K562 (cell line): Measurements from ENCODE around the gene SLC7A6OS. TPM values are rescaled to one million over a fixed set of nuclear protein-coding genes. Genes with fewer than 3 reads are reported as not detected.

Source experiments
- ATAC-seq: fragments of 200-7000 bp; cut with Tn5 transposase; 3 replicates; pipeline ENCODE4 v1.9.1; 2020; ENCODE audit warnings: moderate library complexity
- BruUV-seq: library from RNA; stranded (reverse); fragments of 400-500 nt; replicated peaks from 2 replicates; lab custom pipeline; 2021; lab: Mats Ljungman, UMichigan
- CTCF ChIA-PET: fragments of 300-600 bp; formaldehyde crosslinking; extraction: SDS; loops from one replicate; lab custom pipeline; 2021; ENCODE audit warnings: low intra/inter-chr PET ratio; lab: Yijun Ruan, JAX
- POLR2A ChIA-PET: fragments of 300-600, 350-650 bp; sonication (Branson Sonifier 250); formaldehyde crosslinking; extraction: SDS; loops from one replicate; lab custom pipeline; 2021; ENCODE audit warnings: antibody characterized with exemption, inconsistent platforms; lab: Yijun Ruan, JAX
- DNase-seq, 4 experiments: peaks; one replicate each; pipeline versions ENCODE4 v3.0.0 to v3.0.0-alpha.2; 2011 to 2018; ENCODE audit warnings: low spot score in 3 of 4, mixed read lengths in 3 of 4; ENCODE audit errors: extremely low read depth in 1 of 4
- FAIRE-seq: peaks from 2 replicates; lab custom pipeline; 2011; peaks lifted over from hg19 to GRCh38; lab: Jason Lieb, UNC
- H2AFZ ChIP-seq: 2 replicates; pipeline ENCODE4 v1.6.0; 2011; ENCODE audit warnings: low read depth, low read length, control low read depth, inconsistent platforms
- H3K27ac ChIP-seq: fragments of 200-600 bp; 3 replicates; pipeline ENCODE4 v1.8.0; 2011; ENCODE audit warnings: low read depth, mild to moderate bottlenecking, control low read depth, inconsistent platforms, low read length, moderate library complexity, mixed read lengths; ENCODE audit errors: extremely low read depth
- H3K27me3 ChIP-seq, 2 experiments: fragments of 300-600 bp in 1 of 2; 2 replicates in 1 of 2; 3 replicates in 1 of 2; pipeline versions ENCODE4 v1.6.0 to v1.8.0; 2011; ENCODE audit warnings: inconsistent platforms in 2 of 2, low read length in 2 of 2, mild to moderate bottlenecking in 1 of 2, mixed read lengths in 1 of 2, moderate library complexity in 1 of 2; ENCODE audit not compliant: control insufficient read depth in 2 of 2, insufficient read depth in 2 of 2
- H3K36me3 ChIP-seq: fragments of 300-600 bp; 3 replicates; pipeline ENCODE4 v1.8.0; 2011; ENCODE audit warnings: mild to moderate bottlenecking, low read length, inconsistent platforms; ENCODE audit not compliant: control insufficient read depth, insufficient read depth
- H3K4me1 ChIP-seq, 2 experiments: fragments of 200-600 bp in 1 of 2; replicated peaks in 1 of 2; 2 replicates in 1 of 2; 3 replicates in 1 of 2; pipeline versions ENCODE4 v1.5.1 to v1.8.0; 2011; ENCODE audit warnings: inconsistent platforms in 2 of 2, low read length in 2 of 2, mild to moderate bottlenecking in 1 of 2, mixed read lengths in 1 of 2, moderate library complexity in 1 of 2; ENCODE audit not compliant: control insufficient read depth in 2 of 2, insufficient read depth in 2 of 2
- H3K4me2 ChIP-seq: 2 replicates; pipeline ENCODE4 v1.6.1; 2011; ENCODE audit warnings: low read length, control low read depth, inconsistent platforms, mixed read lengths; ENCODE audit not compliant: insufficient read depth
- H3K4me3 ChIP-seq: fragments of 200-600 bp; sonication (generic), shearing (Covaris generic); 2 replicates; pipeline ENCODE4 v1.5.1; 2016; ENCODE audit warnings: control low read depth, inconsistent platforms
- H3K79me2 ChIP-seq: fragments of 200-600 bp; 3 replicates; pipeline ENCODE4 v1.8.0; 2011; ENCODE audit warnings: low read length, inconsistent platforms; ENCODE audit not compliant: control insufficient read depth, insufficient read depth
- H3K9ac ChIP-seq, 2 experiments: 2 replicates each; pipeline versions ENCODE4 v1.6.0 to v1.6.1; 2011; ENCODE audit warnings: low read depth in 2 of 2, low read length in 2 of 2, control low read depth in 1 of 2, inconsistent platforms in 1 of 2, mild to moderate bottlenecking in 1 of 2, mixed read lengths in 1 of 2; ENCODE audit not compliant: insufficient read depth in 1 of 2
- H3K9me1 ChIP-seq: one replicate; pipeline ENCODE4 v1.6.0; 2011; ENCODE audit warnings: inconsistent platforms, mild to moderate bottlenecking, low read length, moderate library complexity; ENCODE audit not compliant: control insufficient read depth, insufficient read depth
- H3K9me3 ChIP-seq: replicated peaks from 2 replicates; pipeline ENCODE4 v1.5.1; 2011; ENCODE audit warnings: low read depth, low read length, inconsistent platforms; ENCODE audit not compliant: control insufficient read depth, insufficient read depth
- H4K20me1 ChIP-seq: replicated peaks from 2 replicates; pipeline ENCODE4 v1.6.1; 2011; ENCODE audit warnings: low read length, inconsistent platforms, mixed read lengths; ENCODE audit not compliant: control insufficient read depth, insufficient read depth
- CEBPB ChIP-seq: fragments of 450-650 bp; IDR thresholded peaks from 2 replicates; pipeline ENCODE4 v1.6.1; 2016; ENCODE audit warnings: missing genetic modification characterization, missing compliant biosample characterization
- CHD1 ChIP-seq: fragments of 200-600 bp; sonication (generic); IDR thresholded peaks from one replicate; pipeline ENCODE4 v1.6.1; 2012; ENCODE audit warnings: mild to moderate bottlenecking, moderate library complexity, low read length, inconsistent platforms
- EGR1 ChIP-seq: fragments of 450-650 bp; conservative IDR thresholded peaks from 2 replicates; pipeline ENCODE4 v1.6.1; 2017; ENCODE audit warnings: mild to moderate bottlenecking
- FOXK2 ChIP-seq, 2 experiments: fragments of 450-650 bp; IDR thresholded peaks in 1 of 2; conservative IDR thresholded peaks in 1 of 2; 2 replicates each; pipeline ENCODE4 v1.6.1; 2016; ENCODE audit warnings: low read depth in 2 of 2, mild to moderate bottlenecking in 1 of 2
- GATA2 ChIP-seq: sonication (generic); formaldehyde crosslinking; IDR thresholded peaks from 2 replicates; pipeline ENCODE4 v1.4.0; 2020; ENCODE audit warnings: mild to moderate bottlenecking, missing genetic modification reagents
- IFI16 ChIP-seq: fragments of 250-450 bp; sonication (Bioruptor Pico); IDR thresholded peaks from 2 replicates; pipeline ENCODE4 v2.1.2; 2022; ENCODE audit warnings: mild to moderate bottlenecking, inconsistent platforms
- MAFK ChIP-seq: IDR thresholded peaks from 2 replicates; pipeline ENCODE4 v1.6.1; 2011; ENCODE audit warnings: low read length, improper control_type of control experiment
- PHF20 ChIP-seq: fragments of 450-650 bp; IDR thresholded peaks from 2 replicates; pipeline ENCODE4 v1.6.1; 2018; ENCODE audit not compliant: partially characterized antibody
- RBFOX2 ChIP-seq: fragments of 200-400 bp; formaldehyde crosslinking; IDR thresholded peaks from 2 replicates; pipeline ENCODE4 v1.6.1; 2017; ENCODE audit warnings: low read depth, mild to moderate bottlenecking, low read length, moderate library complexity
- SAFB2 ChIP-seq: fragments of 200-400 bp; formaldehyde crosslinking; IDR thresholded peaks from 2 replicates; pipeline ENCODE4 v1.6.1; 2018; ENCODE audit warnings: borderline replicate concordance, low read length, low read depth, moderate library complexity; ENCODE audit not compliant: severe bottlenecking
- SLC30A9 ChIP-seq: fragments of 250-450 bp; sonication (Bioruptor Pico); IDR thresholded peaks from 2 replicates; pipeline ENCODE4 v1.8.0; 2022; ENCODE audit warnings: mild to moderate bottlenecking, moderate library complexity
- ZNF146 ChIP-seq: IDR thresholded peaks from one replicate; pipeline ENCODE4 v1.6.1; 2018; ENCODE audit warnings: missing compliant biosample characterization; ENCODE audit not compliant: unreplicated experiment
- ZNF175 ChIP-seq: fragments of 200-800 bp; sonication (Bioruptor generic); IDR thresholded peaks from 2 replicates; pipeline ENCODE4 v1.6.1; 2016; ENCODE audit warnings: low read depth, mild to moderate bottlenecking, missing genetic modification characterization, missing compliant biosample characterization
- ZNF384 ChIP-seq: IDR thresholded peaks from 2 replicates; pipeline ENCODE4 v1.6.1; 2012; ENCODE audit warnings: low read depth, low read length, improper control_type of control experiment
- ZNF778 ChIP-seq: fragments of 450-650 bp; formaldehyde crosslinking; IDR thresholded peaks from 2 replicates; pipeline ENCODE4 v1.4.0; 2020; ENCODE audit warnings: mild to moderate bottlenecking, moderate library complexity
- whole genome bisulfite sequencing: fragments of 100-300 bp; shearing (Covaris generic); methylation state at CpG from one replicate; pipeline ENCODE4 v1.1.6; 2016; ENCODE audit warnings: low coverage, mixed read lengths; ENCODE audit not compliant: insufficient coverage; ENCODE audit errors: missing lambda C conversion rate; 5-methylcytosine and 5-hydroxymethylcytosine counted together
- in situ Hi-C: fragments of 300-500 bp; cut with MboI; formaldehyde crosslinking; loops from 4 replicates; pipeline ENCODE4 v1.15.0; 2018; ENCODE audit warnings: inconsistent platforms, mixed read lengths
- intact Hi-C: fragments of 100-400 bp; cut with micrococcal nuclease; formaldehyde crosslinking; loops from 2 replicates; pipeline ENCODE4 v1.14.2; 2022
- polyA plus RNA-seq, 8 experiments: library from polyadenylated mRNA; depleted of rRNA in 4 of 8; stranded (reverse) in 5 of 8; unstranded in 3 of 8; fragments of >200 nt; fragmentation: Nextera tagmentation in 2 of 8; fragmentation: Illumina TruSeq in 1 of 8; extraction: Ambion mirVana in 2 of 8; extraction: Trizol in 1 of 8; gene quantifications; 2 replicates each; pipeline versions ENCODE4 v1.2.1 to v1.2.3, GENCODE V29; 2011 to 2014; ENCODE audit warnings: inconsistent platforms in 1 of 8, missing spikeins in 1 of 8
- total RNA-seq, 7 experiments: library from RNA; depleted of rRNA in 6 of 7; stranded (reverse); fragments of >200 nt in 6 of 7; fragmentation: Illumina TruSeq in 2 of 7; extraction: Trizol in 2 of 7; gene quantifications; 2 replicates each; pipeline versions ENCODE4 v1.2.1 to v1.2.3, GENCODE V29; 2011 to 2021; ENCODE audit warnings: low replicate concordance in 1 of 7
- TF ChIP-seq, protein P1 (sequence below), 2 experiments: fragments of 450-650 bp; IDR thresholded peaks; 2 replicates each; pipeline ENCODE4 v1.6.1; 2018; ENCODE audit warnings: mild to moderate bottlenecking in 2 of 2, low read depth in 1 of 2; ENCODE audit not compliant: partially characterized antibody in 2 of 2
- TF ChIP-seq, protein P2 (sequence below): IDR thresholded peaks from 2 replicates; pipeline ENCODE4 v1.6.1; 2011; ENCODE audit not compliant: insufficient read length; ENCODE audit errors: extremely low read depth

The SLC7A6OS gene
- total and polyA plus RNA-seq, 9 of the 15 experiments (the other 6 are each of a cell fraction or from before 2014, with no cell fraction given), result 2.7 to 23.6 (median 17.2) TPM

DNA sequence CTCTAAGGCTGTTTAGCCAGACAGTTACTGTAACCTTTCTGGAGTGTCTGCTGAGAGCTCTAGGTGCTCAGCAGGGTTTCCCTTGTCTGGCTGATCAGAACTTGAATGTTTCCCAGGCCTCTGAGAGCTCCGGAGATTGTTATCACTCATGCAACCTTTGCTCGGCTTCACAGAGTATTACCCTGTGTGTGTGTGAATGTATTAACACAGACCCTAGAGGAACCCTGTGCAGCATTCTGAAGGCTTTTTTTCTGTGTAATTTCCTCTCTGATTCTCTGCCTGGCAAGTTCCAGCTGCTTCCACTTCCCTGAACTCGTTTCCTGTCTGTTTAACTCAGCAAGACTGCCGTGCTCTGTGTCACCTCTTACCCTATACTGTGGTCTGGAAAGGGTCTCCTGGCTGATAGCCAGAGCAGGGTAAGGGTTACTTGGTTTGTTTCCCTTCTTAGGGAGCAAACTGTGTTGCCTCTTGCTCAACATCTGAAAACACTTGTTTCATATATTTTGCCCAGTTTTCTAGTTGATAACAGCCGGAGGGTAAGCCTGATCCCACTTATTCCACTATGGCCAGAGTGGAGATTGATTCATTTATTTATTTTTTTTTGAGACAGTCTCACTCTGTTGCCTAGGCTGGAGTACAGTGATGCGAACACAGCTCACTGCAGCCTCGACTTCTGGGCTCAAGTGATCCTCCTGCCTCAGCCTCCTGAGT, 21.8 kb upstream of the SLC7A6OS start (continued):
- TF ChIP-seq FOXK2 (conservative IDR thresholded peaks at IDR 0.05 in 1 of 2, IDR thresholded peaks at IDR 0.05 in 1 of 2; ENCODE audit: low read depth in 2 of 2), result no peak

DNA sequence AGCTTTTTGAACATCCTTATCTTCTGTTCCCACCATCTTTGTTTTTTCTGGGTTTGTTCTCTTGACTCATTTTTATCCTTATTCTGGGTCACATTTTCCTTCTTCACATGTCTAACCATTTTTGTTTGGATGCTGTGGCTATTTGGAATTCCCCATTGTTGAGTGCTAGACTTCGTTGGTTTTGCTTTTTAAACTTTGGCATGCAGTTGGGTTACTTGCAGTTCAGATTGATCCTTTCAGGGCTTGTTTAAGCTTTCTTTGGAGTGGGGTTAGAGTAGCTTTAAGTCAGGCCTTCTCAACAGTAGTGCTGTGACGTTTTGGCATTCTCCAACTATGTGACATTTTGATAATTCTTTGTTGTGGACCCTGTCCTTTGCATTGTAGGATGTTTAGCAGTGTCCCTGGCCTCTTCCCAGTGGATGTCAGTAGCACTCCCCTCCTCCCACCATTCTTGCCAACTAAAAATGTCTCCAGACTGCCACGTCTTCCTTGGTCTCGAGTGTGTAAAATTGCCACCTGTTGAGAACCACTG, 21.2 kb upstream of the SLC7A6OS start:
- ATAC-seq (no peak), FAIRE-seq (no peak), DNase-seq (no peak)
- Histone ChIP-seq H3K4me2 (no peak overlapping the region), H3K9me1 (no peaks in the 10 kb centered on the region), H3K4me3 (no peak overlapping the region), H3K9me3 (no peaks in the 10 kb centered on the region), H3K27me3 (no peaks in the 10 kb centered on the region), H3K79me2 (0 out of 3 replicates have a peak, but pooled peaks cover 2% of the 10 kb centered on the region), H4K20me1 (no peaks in the 10 kb centered on the region), H2AFZ (no peak overlapping the region), H3K27ac (no peak overlapping the region), H3K36me3 (peaks cover 76% of the 10 kb centered on the region), H3K4me1 (no peaks in the 10 kb centered on the region), H3K9ac (no peak overlapping the region)
- WGBS, result 61% methylated on average over 4 of the region's 4 CpGs
- POLR2A ChIA-PET, result interaction anchor here (0.7 to 1.8 kb wide), 2 partner anchors 9 to 68 kb away, joined by 3 to 6 read pairs; partner anchors contain the start of gene SLC7A6
- CTCF ChIA-PET, result no interaction called here
- TF ChIP-seq CEBPB (tag) (no peak), ZNF146 (CRISPR knock-in tag) (no peak), SLC30A9 (CRISPR knock-in tag) (no peak), CHD1 (no peak), ZNF778 (CRISPR knock-in tag) (no peak), PHF20 (no peak), GATA2 (CRISPR knock-in tag) (no peak), RBFOX2 (no peak), ZNF175 (CRISPR knock-in tag) (no peak), IFI16 (CRISPR knock-in tag) (no peak), SAFB2 (no peak), MAFK (no peak), ZNF384 (no peak), EGR1 (no peak)
- TF ChIP-seq, protein P1, sequence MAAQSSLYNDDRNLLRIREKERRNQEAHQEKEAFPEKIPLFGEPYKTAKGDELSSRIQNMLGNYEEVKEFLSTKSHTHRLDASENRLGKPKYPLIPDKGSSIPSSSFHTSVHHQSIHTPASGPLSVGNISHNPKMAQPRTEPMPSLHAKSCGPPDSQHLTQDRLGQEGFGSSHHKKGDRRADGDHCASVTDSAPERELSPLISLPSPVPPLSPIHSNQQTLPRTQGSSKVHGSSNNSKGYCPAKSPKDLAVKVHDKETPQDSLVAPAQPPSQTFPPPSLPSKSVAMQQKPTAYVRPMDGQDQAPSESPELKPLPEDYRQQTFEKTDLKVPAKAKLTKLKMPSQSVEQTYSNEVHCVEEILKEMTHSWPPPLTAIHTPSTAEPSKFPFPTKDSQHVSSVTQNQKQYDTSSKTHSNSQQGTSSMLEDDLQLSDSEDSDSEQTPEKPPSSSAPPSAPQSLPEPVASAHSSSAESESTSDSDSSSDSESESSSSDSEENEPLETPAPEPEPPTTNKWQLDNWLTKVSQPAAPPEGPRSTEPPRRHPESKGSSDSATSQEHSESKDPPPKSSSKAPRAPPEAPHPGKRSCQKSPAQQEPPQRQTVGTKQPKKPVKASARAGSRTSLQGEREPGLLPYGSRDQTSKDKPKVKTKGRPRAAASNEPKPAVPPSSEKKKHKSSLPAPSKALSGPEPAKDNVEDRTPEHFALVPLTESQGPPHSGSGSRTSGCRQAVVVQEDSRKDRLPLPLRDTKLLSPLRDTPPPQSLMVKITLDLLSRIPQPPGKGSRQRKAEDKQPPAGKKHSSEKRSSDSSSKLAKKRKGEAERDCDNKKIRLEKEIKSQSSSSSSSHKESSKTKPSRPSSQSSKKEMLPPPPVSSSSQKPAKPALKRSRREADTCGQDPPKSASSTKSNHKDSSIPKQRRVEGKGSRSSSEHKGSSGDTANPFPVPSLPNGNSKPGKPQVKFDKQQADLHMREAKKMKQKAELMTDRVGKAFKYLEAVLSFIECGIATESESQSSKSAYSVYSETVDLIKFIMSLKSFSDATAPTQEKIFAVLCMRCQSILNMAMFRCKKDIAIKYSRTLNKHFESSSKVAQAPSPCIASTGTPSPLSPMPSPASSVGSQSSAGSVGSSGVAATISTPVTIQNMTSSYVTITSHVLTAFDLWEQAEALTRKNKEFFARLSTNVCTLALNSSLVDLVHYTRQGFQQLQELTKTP (IDR thresholded peaks at IDR 0.05; ENCODE audit: low read depth in 1 of 2, partially characterized antibody in 2 of 2), result no peak
- TF ChIP-seq, protein P2, sequence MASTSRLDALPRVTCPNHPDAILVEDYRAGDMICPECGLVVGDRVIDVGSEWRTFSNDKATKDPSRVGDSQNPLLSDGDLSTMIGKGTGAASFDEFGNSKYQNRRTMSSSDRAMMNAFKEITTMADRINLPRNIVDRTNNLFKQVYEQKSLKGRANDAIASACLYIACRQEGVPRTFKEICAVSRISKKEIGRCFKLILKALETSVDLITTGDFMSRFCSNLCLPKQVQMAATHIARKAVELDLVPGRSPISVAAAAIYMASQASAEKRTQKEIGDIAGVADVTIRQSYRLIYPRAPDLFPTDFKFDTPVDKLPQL, result no peak
- no TSS peak for BruUV-seq
- intact Hi-C loops (no loop called here), in situ Hi-C loops (no loop called here)
